ENCODE data around the gene BANF1.

The BANF1 gene

DNA sequence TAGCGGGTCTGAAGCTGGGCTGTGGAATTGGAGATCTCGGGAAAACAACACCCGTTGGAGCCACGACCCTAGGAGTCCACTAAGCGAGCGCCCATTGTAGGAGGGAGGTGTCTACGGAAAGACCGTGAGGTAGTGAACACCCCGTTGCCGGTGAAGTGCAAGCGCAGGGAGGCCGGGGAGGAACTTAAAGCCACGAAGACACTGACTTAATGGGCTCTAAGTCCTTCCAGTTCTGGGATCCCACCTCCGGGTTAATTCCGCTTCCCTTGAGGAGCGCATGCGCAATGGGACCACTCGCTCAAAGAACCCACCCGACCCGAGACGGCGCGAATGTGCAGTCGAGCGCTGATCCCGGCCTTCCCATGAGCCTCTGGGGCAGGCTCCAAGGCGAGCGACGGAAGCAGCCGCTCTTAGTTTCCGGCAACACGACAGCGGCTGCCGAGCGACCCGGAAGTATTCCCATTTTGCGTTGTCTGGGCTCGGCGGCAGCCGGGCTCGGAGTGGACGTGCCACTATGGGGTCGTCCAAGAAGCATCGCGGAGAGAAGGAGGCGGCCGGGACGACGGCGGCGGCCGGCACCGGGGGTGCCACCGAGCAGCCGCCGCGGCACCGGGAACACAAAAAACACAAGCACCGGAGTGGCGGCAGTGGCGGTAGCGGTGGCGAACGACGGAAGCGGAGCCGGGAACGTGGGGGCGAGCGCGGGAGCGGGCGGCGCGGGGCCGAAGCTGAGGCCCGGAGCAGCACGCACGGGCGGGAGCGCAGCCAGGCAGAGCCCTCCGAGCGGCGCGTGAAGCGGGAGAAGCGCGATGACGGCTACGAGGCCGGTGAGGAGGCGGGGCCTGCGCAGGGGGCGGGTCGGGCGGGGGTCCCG lies 40.8 kb upstream of the BANF1 start, which contains the start of gene SART1 (continued):
- no peak for TF ChIP-seq ZNF488 (tag by site-specific recombination; IDR thresholded peaks at IDR 0.05)
- no peak for TF ChIP-seq ZNF677 (tag by site-specific recombination; IDR thresholded peaks at IDR 0.05)
- peak; percentile 90 for TF ChIP-seq ZBTB26 (tag by site-specific recombination; optimal IDR thresholded peaks at IDR 0.05)
- peak; percentile 64 for TF ChIP-seq YY1 (tag by site-specific recombination; IDR thresholded peaks at IDR 0.05)
- no peak for TF ChIP-seq ZNF561 (tag by site-specific recombination; IDR thresholded peaks at IDR 0.05; ENCODE audit: borderline replicate concordance)
- no peak for TF ChIP-seq SCRT1 (tag by site-specific recombination; IDR thresholded peaks at IDR 0.05; ENCODE audit: borderline replicate concordance)
- no peak for TF ChIP-seq BCL11B (tag by site-specific recombination; IDR thresholded peaks at IDR 0.05; ENCODE audit: low read depth)
- no peak for TF ChIP-seq GFI1B (tag by site-specific recombination; IDR thresholded peaks at IDR 0.05)
- TF ChIP-seq ZNF23 (tag by site-specific recombination; IDR thresholded peaks at IDR 0.05; ENCODE audit: borderline replicate concordance) = no peak
- TF ChIP-seq ZNF335 (tag by site-specific recombination; conservative IDR thresholded peaks at IDR 0.05) = peak; percentile 56
- peak; percentile 62 for TF ChIP-seq ZNF629 (tag by site-specific recombination; IDR thresholded peaks at IDR 0.05)
- no peak for TF ChIP-seq KLF8 (tag by site-specific recombination; IDR thresholded peaks at IDR 0.05)
- TF ChIP-seq HOXC10 (CRISPR knock-in tag; IDR thresholded peaks at IDR 0.05) = no peak
- TF ChIP-seq RBAK (tag by site-specific recombination; IDR thresholded peaks at IDR 0.05) = no peak
- peak; percentile 66 for TF ChIP-seq ZXDB (tag by site-specific recombination; IDR thresholded peaks at IDR 0.05)
- TF ChIP-seq GLIS1 (tag by site-specific recombination; IDR thresholded peaks at IDR 0.05) = no peak
- TF ChIP-seq SP7 (tag by site-specific recombination; IDR thresholded peaks at IDR 0.05) = no peak
- no peak for TF ChIP-seq HOXA7 (CRISPR knock-in tag; IDR thresholded peaks at IDR 0.05; ENCODE audit: borderline replicate concordance)
- no peak for TF ChIP-seq ZNF223 (tag by site-specific recombination; IDR thresholded peaks at IDR 0.05)
- no peak for TF ChIP-seq HIC1 (tag by site-specific recombination; IDR thresholded peaks at IDR 0.05)
- TF ChIP-seq ZNF10 (tag by site-specific recombination; IDR thresholded peaks at IDR 0.05) = no peak
- no peak for TF ChIP-seq ZFP3 (tag by site-specific recombination; IDR thresholded peaks at IDR 0.05; ENCODE audit: low read depth)
- TF ChIP-seq ZNF529 (tag by site-specific recombination; IDR thresholded peaks at IDR 0.05; ENCODE audit: insufficient replicate concordance) = no peak
- TF ChIP-seq MZF1 (tag by site-specific recombination; IDR thresholded peaks at IDR 0.05; ENCODE audit: borderline replicate concordance) = no peak

All from HEK293 (cell line).